ENCODE measurements around the gene GRM7. TPM values are rescaled to one million over a fixed set of nuclear protein-coding genes. Genes with fewer than 3 reads are reported as not detected.

The GRM7 gene
- total RNA-seq, 1 experiment from 2014 or later, result 0.28 TPM

GRCh38 chr3:7285505-7285904 is 424.6 kb downstream of the GRM7 start:
- H3K18ac ChIP-seq (ENCODE audit: insufficient read length, low read depth, low read length), result no peak overlapping the region
- no peak overlapping the region for H3K9ac ChIP-seq (ENCODE audit: extremely low read depth, insufficient read length, low read length)
- H4K20me1 ChIP-seq (ENCODE audit: control insufficient read depth, insufficient read depth, insufficient read length), result no peaks in the 10 kb centered on the region
- no CpG with 5 or more reads among the region's 3 CpGs for WGBS (ENCODE audit: extremely low coverage, insufficient read length, low lambda C conversion rate)
- no peak overlapping the region for H3K23ac ChIP-seq (ENCODE audit: insufficient read length, low read depth, low read length)
- no peak overlapping the region for H3K4me2 ChIP-seq (ENCODE audit: insufficient read depth, insufficient read length, low read length)
- no peak overlapping the region for H3K4ac ChIP-seq (ENCODE audit: low read depth, low read length)
- H3K9me3 ChIP-seq (ENCODE audit: control insufficient read depth, low read depth, low read length), result no peaks in the 10 kb centered on the region
- H2AFZ ChIP-seq (ENCODE audit: low read length), result no peak overlapping the region
- H2BK20ac ChIP-seq (ENCODE audit: low read depth, low read length, poor library complexity, severe bottlenecking), result no peak overlapping the region
- H2BK15ac ChIP-seq (ENCODE audit: low read depth, low read length), result no peak overlapping the region
- Mint-ChIP-seq H3K4me1 (no peaks in the 10 kb centered on the region), H3K4me3 (no peak overlapping the region), H3K27ac (no peak overlapping the region), H3K27me3 (ENCODE audit: low read depth) (no peaks in the 10 kb centered on the region), H3K9me3 (no peaks in the 10 kb centered on the region), H3K36me3 (ENCODE audit: insufficient read depth in 1 of 3, low read depth in 3 of 3) (no peaks in the 10 kb centered on the region)
- H3K79me1 ChIP-seq (ENCODE audit: insufficient read depth, low read depth, low read length, poor library complexity, severe bottlenecking), result no peaks in the 10 kb centered on the region
- no peak overlapping the region for H2AK5ac ChIP-seq (ENCODE audit: insufficient read length, low read length)
- no peak for DNase-seq
- no peaks in the 10 kb centered on the region for H3K27me3 ChIP-seq (ENCODE audit: insufficient read depth, low read length)
- no peak overlapping the region for H2BK12ac ChIP-seq (ENCODE audit: insufficient read length, low read depth, low read length)
- no peak overlapping the region for H3K14ac ChIP-seq (ENCODE audit: insufficient read depth, low read length)
- H3K79me2 ChIP-seq (ENCODE audit: insufficient read depth, low read length), result no peaks in the 10 kb centered on the region
- H2BK5ac ChIP-seq (ENCODE audit: insufficient read length, low read length), result no peak overlapping the region
- no peak overlapping the region for H4K8ac ChIP-seq (replicated peaks; ENCODE audit: insufficient read length, low read depth, low read length)
- H3K27ac ChIP-seq (ENCODE audit: insufficient read length, low read depth, low read length), result no peak overlapping the region
- no peak overlapping the region for H2BK120ac ChIP-seq (ENCODE audit: low read depth, low read length, poor library complexity, severe bottlenecking)
- H4K5ac ChIP-seq (ENCODE audit: insufficient read length, low read depth, low read length), result no peak overlapping the region
- no peaks in the 10 kb centered on the region for H3K23me2 ChIP-seq (ENCODE audit: insufficient read length, low read depth, low read length, poor library complexity, severe bottlenecking)
- no peak overlapping the region for H3K56ac ChIP-seq (ENCODE audit: insufficient read length, low read depth, low read length)
- H3T11ph ChIP-seq (ENCODE audit: low read length), result no peak overlapping the region
- no peaks in the 10 kb centered on the region for H3K4me1 ChIP-seq (ENCODE audit: insufficient read depth, low read length)
- H4K91ac ChIP-seq (ENCODE audit: insufficient read length, low read depth, low read length), result no peak overlapping the region
- peak; percentile 56 for TF ChIP-seq CTCF (conservative IDR thresholded peaks at IDR 0.05)
